Motor neuron (in vitro differentiated cells): Measurements from ENCODE around the gene CBFB. TPM values are rescaled to one million over a fixed set of nuclear protein-coding genes. Genes with fewer than 3 reads are reported as not detected.

Experiments
- ATAC-seq, 8 experiments: fragments of 200-7000 bp; cut with Tn5 transposase; replicated peaks in 6 of 8; 2 replicates each; pipeline ENCODE4 v1.8.0; 2021; ENCODE audit warnings: mild to moderate bottlenecking in 8 of 8, moderate library complexity in 8 of 8
- H3K27ac ChIP-seq, 2 donors: fragments of 250-450 bp; sonication (Bioruptor Pico); 2 replicates each; pipeline ENCODE4 v1.9.0; 2021; ENCODE audit warnings: antibody characterized with exemption in 2 of 2, mild to moderate bottlenecking in 2 of 2, moderate library complexity in 1 of 2
- H3K4me1 ChIP-seq, 2 donors: fragments of 250-450 bp; sonication (Bioruptor Pico); replicated peaks in 1 of 2; 2 replicates each; pipeline ENCODE4 v1.6.1; 2021; ENCODE audit warnings: antibody characterized with exemption in 2 of 2, mild to moderate bottlenecking in 2 of 2, moderate library complexity in 1 of 2
- H3K4me3 ChIP-seq, 5 donors: fragments of 250-450 bp; sonication (Bioruptor Pico); 2 replicates each; pipeline ENCODE4 v1.9.0; 2021; ENCODE audit warnings: antibody characterized with exemption in 5 of 5, mild to moderate bottlenecking in 5 of 5, moderate library complexity in 4 of 5
- WGBS, 10 experiments: fragments of 450-650 bp; shearing (Covaris generic); methylation state at CpG; one replicate each; pipeline ENCODE4 v1.0.0; 2022; 5-methylcytosine and 5-hydroxymethylcytosine counted together
- in situ Hi-C, 9 experiments: fragments of 400-800 bp; cut with MboI; loops; one replicate each; pipeline ENCODE4 v1.15.0; 2021; ENCODE audit warnings: low sequenced_read_pairs in 9 of 9, low pct_unique_long_range_greater_than_20kb in 2 of 9; ENCODE audit not compliant: unreplicated experiment in 9 of 9
- total RNA-seq, 8 experiments: library from RNA; unstranded; fragments of 300-600 nt; gene quantifications; 2 replicates each; pipeline versions ENCODE4 v1.2.3 to v1.2.4, GENCODE V29; 2022

The CBFB gene
- total RNA-seq, 8 experiments from 2014 or later, result 20.1 to 77.7 (median 33.0) TPM

- Histone ChIP-seq H3K27ac (no peak overlapping the region), H3K4me1 (no peaks in the 10 kb centered on the region), H3K4me3 (no peak overlapping the region)
- WGBS, 10 experiments, result 83 to 100% (median 100%) methylated on average over 1 to 2 of the region's 2 CpGs; no CpG with 5 or more reads in 3 of the 10 experiments
- in situ Hi-C loops, result no loop called here
- ATAC-seq, result no peak
Measured at GRCh38 chr16:67068212-67068753, 39.3 kb downstream of the CBFB start.

DNA sequence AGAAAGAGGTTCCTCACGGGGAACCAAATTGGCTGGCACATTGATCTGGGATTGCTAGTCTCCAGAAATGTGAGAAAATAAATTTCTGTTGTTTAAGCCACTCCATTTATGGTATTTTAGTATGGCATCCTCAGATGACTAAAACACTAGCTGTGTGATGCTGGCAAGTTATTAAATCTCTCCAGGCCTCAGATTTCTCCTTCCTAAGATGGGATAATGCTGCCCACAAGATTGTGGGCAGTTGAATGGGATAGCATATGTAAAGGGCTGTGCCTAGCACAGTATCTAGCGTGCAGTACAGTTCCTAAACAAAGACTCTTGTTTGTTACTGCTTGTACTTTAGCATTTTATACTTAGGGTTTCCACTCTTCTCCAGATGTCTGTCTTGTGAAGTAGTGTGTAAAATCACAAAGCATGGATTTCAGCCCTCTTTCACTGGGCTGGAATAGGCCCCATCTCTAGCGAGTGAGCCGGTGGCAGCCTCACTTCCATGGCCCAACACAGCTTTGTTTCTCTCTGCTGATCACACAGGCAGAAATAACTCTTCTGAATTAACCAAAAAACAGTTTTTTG, 42.6 kb downstream of the CBFB start:
- no peak overlapping the region for H3K4me3 ChIP-seq
- no peak overlapping the region for H3K27ac ChIP-seq
- in situ Hi-C loops, result no loop called here
- H3K4me1 ChIP-seq, result no peaks in the 10 kb centered on the region
- WGBS, 10 experiments, result 40 to 100% (median 92%) methylated on average over 1 to 4 of the region's 4 CpGs; no CpG with 5 or more reads in 2 of the 10 experiments
- ATAC-seq, result peak in 3 of 8 experiments; percentile 12 to 37 (median 14)

DNA sequence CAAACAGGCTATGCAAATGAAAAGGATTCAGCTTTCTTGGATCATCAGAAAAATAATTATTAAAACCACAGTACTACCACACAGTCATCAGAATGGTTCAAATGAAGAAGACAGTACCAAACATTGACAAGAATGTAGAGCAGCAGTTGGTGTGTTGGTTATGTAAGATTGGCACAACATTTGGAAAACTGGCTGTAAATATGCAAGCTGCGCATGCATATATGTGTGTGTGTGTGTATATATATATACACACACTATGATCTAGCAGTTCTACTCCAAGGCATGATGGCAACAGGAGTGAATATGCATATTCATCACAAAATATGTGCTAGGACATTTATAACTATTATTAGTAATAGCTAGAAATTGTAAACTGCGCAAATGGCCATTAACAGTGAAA, 46.4 kb downstream of the CBFB start:
- in situ Hi-C loops, result no loop called here
- Histone ChIP-seq H3K4me1 (no peaks in the 10 kb centered on the region), H3K4me3 (no peak overlapping the region), H3K27ac (no peak overlapping the region)
- ATAC-seq, result peak in 1 of 8 experiments; percentile 57
- 40 to 100% (median 95%) methylated on average over 1 to 2 of the region's 2 CpGs; no CpG with 5 or more reads in 2 of the 10 experiments for WGBS, 10 experiments

GRCh38 chr16:67077871-67078270, 48.9 kb downstream of the CBFB start:
- no peak overlapping the region for H3K27ac ChIP-seq
- no peaks in the 10 kb centered on the region for H3K4me1 ChIP-seq
- in situ Hi-C loops, result no loop called here
- H3K4me3 ChIP-seq, result no peak overlapping the region
- WGBS, 10 experiments, result 75 to 100% (median 91%) methylated on average over 1 to 4 of the region's 4 CpGs; no CpG with 5 or more reads in 3 of the 10 experiments
- no peak for ATAC-seq

DNA sequence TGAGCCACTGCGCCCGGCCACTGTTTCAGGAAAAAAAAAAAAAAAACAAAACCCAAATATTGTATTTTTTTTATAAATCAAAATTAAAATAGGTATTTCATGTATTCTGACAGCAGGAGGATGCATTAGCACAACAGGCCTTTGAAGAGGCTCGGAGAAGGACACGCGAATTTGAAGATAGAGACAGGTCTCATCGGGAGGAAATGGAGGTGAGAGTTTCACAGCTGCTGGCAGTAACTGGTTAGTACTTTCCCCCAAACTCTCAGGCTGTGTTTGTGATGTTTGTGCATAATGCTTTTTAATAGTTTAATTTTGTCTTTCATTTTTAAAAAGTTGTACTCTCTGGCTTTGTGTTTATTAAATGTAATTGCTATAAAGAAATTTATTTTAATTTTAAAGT, 53.2 kb downstream of the CBFB start:
- in situ Hi-C loops, result no loop called here
- ATAC-seq, result no peak
- Histone ChIP-seq H3K27ac (no peak overlapping the region), H3K4me3 (no peak overlapping the region), H3K4me1 (no peaks in the 10 kb centered on the region)
- 67 to 100% (median 96%) methylated on average over 1 to 6 of the region's 6 CpGs; no CpG with 5 or more reads in 1 of the 10 experiments for WGBS, 10 experiments

GRCh38 chr16:67082891-67083290, 53.9 kb downstream of the CBFB start:
- Histone ChIP-seq H3K4me3 (no peak overlapping the region), H3K4me1 (no peaks in the 10 kb centered on the region), H3K27ac (no peak overlapping the region)
- in situ Hi-C loops, result no loop called here
- 78 to 100% (median 100%) methylated on average over 1 of the region's 1 CpG; no CpG with 5 or more reads in 4 of the 10 experiments for WGBS, 10 experiments
- no peak for ATAC-seq

GRCh38 chr16:67084345-67085028, 55.5 kb downstream of the CBFB start:
- no peak overlapping the region for H3K4me3 ChIP-seq
- in situ Hi-C loops, result no loop called here
- no peaks in the 10 kb centered on the region for H3K4me1 ChIP-seq
- no peak overlapping the region for H3K27ac ChIP-seq
- no peak for ATAC-seq
- 87 to 100% (median 96%) methylated on average over 1 to 4 of the region's 4 CpGs; no CpG with 5 or more reads in 2 of the 10 experiments for WGBS, 10 experiments

DNA sequence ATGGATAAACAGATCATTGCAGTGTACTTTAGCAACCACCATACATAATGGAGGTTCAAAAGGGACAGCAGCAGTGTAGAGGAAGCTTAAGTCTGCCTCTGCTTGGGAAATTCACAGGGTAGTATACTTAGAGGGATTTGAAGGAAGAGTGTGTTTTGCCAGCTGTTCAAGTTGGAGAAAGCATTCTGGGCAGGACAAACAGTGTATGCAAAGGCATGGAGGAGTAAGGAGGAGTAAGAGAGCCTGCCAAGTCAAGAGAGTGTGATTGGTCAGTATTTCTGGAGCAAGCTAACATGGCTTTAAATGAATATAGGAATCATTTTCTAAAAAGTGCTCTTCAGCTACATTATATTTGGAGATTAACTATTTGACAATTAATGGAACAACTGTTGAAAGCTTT, 57.9 kb downstream of the CBFB start:
- ATAC-seq, result peak in 4 of 8 experiments; percentile 27 to 84 (median 60)
- peaks cover 0 to 8% of the 10 kb centered on the region in 2 donors for H3K4me1 ChIP-seq
- H3K27ac ChIP-seq, result no peak overlapping the region
- in situ Hi-C loops, result no loop called here
- no peak overlapping the region for H3K4me3 ChIP-seq

DNA sequence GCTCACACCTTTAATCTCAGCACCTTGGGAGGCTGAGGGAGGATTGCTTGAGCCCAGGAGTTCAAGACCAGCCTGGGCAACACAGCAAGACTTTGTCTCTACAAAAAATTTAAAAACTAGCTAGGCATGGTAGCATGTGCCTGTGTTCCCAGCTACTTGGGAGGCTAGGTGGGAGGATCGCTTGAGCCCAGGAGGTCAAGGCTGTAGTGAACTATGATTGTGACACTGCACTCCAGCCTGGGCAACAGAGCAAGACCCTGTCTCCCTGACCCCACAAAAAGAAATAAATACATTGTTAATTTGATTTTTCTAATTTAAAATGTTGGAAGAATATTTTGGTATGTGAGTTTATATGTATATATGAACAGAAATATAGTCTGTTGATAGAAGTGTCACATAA, 58.3 kb downstream of the CBFB start:
- ATAC-seq, result no peak
- WGBS, 10 experiments, result 80 to 100% (median 100%) methylated on average over 1 of the region's 1 CpG; no CpG with 5 or more reads in 5 of the 10 experiments
- H3K4me3 ChIP-seq, result no peak overlapping the region
- peaks cover 0 to 12% of the 10 kb centered on the region in 2 donors for H3K4me1 ChIP-seq
- no peak overlapping the region for H3K27ac ChIP-seq
- in situ Hi-C loops, result no loop called here

DNA sequence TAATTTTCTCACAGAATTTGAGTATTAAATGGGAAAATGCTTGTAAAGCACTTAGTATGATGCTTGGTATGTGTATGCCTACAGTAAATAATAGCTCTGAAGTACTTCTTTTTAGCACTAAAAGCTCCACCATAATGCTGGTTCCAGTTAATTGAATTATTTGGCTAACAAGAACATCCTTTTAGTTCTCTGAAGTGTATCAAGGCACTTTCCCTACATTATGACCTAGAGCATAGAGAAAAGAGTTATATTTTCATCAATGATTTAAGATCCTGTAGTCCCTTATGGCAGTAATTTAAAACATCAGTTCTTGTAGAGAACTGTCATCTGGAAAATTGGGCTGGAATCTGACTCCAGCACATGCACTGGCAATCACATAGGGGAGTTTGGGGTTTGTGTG, 58.9 kb downstream of the CBFB start:
- H3K4me1 ChIP-seq, result peaks cover 0 to 12% of the 10 kb centered on the region in 2 donors
- in situ Hi-C loops, result no loop called here
- H3K27ac ChIP-seq, result no peak overlapping the region
- no peak overlapping the region for H3K4me3 ChIP-seq
- ATAC-seq, result no peak

GRCh38 chr16:67088551-67088950, 59.6 kb downstream of the CBFB start:
- 31 to 100% (median 59%) methylated on average over 1 to 4 of the region's 4 CpGs for WGBS, 10 experiments
- no peak for ATAC-seq
- peaks cover 0 to 12% of the 10 kb centered on the region in 2 donors for H3K4me1 ChIP-seq

DNA sequence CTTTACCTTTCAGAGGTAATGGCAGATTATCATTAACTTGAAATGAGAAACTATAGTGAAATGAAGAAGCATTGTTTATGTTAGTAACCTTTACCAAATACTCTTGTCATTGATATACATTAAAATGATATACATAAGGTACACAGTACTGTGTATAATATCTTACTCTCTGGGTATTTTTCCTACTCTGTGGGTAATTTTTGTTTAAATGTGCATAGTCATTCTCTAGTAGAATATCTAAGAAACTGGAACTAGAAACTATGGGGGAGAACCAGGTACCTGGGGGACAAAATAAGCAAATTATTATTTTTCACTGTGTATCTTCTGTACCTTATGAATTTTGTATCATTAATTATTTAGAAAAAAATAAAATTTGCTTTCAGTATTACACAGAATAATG, 60.2 kb downstream of the CBFB start:
- H3K4me1 ChIP-seq, result peaks cover 0 to 12% of the 10 kb centered on the region in 2 donors
- H3K4me3 ChIP-seq, result no peak overlapping the region
- in situ Hi-C loops, result no loop called here
- H3K27ac ChIP-seq, result no peak overlapping the region
- ATAC-seq, result no peak

More at GRCh38 chr16:67088551-67088950, 59.6 kb downstream of the CBFB start:
- in situ Hi-C loops, result no loop called here
- Histone ChIP-seq H3K27ac (no peak overlapping the region), H3K4me3 (no peak overlapping the region)

- peak in 1 of 8 experiments; percentile 68 for ATAC-seq
- Histone ChIP-seq H3K4me1 (peaks cover 0 to 12% of the 10 kb centered on the region in 2 donors), H3K27ac (no peak overlapping the region), H3K4me3 (no peak overlapping the region)
- WGBS, 10 experiments, result 55 to 100% (median 82%) methylated on average over 1 to 4 of the region's 4 CpGs; no CpG with 5 or more reads in 4 of the 10 experiments
- in situ Hi-C loops, result no loop called here
Measured at GRCh38 chr16:67091906-67092566, 63.1 kb downstream of the CBFB start.
